Left colon (tissue), 2 donors: ENCODE results near the gene CAPRIN1. TPM values are rescaled to one million over a fixed set of nuclear protein-coding genes. Genes with fewer than 3 reads are reported as not detected.
A peak's percentile ranks its signal among the peaks of the same experiment; 100 is the strongest.
"Not testable (repeated sequence)": the region's sequence is repeated elsewhere in the genome, so short reads cannot be mapped to it uniquely, and the experiment has no call there.

Source experiments
- ATAC-seq: fragments of 200-7000 bp; cut with Tn5 transposase; one replicate; pipeline ENCODE4 v1.9.1; 2020; ENCODE audit warnings: mild to moderate bottlenecking, moderate library complexity
- DNase-seq, 2 donors: peaks; one replicate each; pipeline ENCODE4 v3.0.0-alpha.2; 2020
- intact Hi-C, 2 donors: fragments of 100-400 bp; cut with DNase I in 1 of 2; cut with micrococcal nuclease in 1 of 2; formaldehyde crosslinking; loops; one replicate each; pipeline versions ENCODE4 v1.11.2 to v1.14.0; 2022; cut with DNase I, micrococcal nuclease
- total RNA-seq, 2 donors: library from RNA; stranded (reverse); fragmentation: NEBNext Ultra II Directional; extraction: Animal tissue kit (Norgen Biotek cat#: 25700); gene quantifications; one replicate each; pipeline ENCODE4 v1.2.1, GENCODE V29; 2021
- donor health status: DM: no; HTN: no; CAD: no.
- donor health status: DM: yes; HTN: yes; CAD: no.

The CAPRIN1 gene
- total RNA-seq, 2 donors from 2014 or later: 150 to 166 TPM

DNA sequence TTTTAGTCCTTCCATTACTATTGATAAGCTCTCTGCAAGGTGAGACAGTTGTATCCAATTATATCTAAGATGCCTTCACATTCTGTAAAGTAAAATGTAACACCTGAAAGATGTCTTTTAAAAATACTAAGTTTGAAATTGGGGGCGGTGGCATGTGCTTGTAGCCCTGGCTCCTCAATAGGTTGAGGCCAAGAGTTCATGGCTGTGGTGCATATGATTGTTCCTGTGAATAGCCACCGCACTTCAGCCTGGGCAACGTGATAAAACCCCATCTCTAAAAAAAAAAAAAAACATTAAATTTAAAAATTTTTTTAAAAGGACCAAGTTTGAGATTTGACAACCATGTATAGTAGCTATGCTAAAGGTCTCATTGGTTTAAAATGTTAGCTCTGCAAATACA, 20.5 kb downstream of the CAPRIN1 start:
- ATAC-seq (no peak), DNase-seq (no peak)
- intact Hi-C loops: no loop called here

GRCh38 chr11:34072832-34073231, 21.3 kb downstream of the CAPRIN1 start:
- intact Hi-C loops: no loop called here
- DNase-seq (no peak), ATAC-seq (peak; percentile 53)

DNA sequence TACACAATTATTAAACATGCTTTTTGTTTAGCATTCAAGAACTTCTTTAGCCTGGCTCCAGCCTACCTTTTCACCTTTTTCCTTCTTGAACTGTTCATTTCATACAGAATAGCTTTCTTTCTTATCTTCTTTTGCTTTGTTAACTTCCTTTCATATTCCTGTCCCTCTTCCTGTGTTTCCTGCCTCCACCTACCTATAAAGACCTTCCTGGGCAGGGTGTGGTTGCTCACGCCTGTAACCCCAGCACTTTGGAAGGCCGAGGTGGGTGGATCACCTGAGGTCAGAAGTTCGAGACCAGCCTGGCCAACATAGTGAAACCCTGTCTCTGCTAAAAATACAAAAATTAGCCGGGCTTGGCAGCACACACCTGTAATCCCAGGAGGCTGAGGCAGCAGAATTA, 22.9 kb downstream of the CAPRIN1 start:
- intact Hi-C loops: no loop called here
- DNase-seq (no peak), ATAC-seq (peak; percentile 67)

DNA sequence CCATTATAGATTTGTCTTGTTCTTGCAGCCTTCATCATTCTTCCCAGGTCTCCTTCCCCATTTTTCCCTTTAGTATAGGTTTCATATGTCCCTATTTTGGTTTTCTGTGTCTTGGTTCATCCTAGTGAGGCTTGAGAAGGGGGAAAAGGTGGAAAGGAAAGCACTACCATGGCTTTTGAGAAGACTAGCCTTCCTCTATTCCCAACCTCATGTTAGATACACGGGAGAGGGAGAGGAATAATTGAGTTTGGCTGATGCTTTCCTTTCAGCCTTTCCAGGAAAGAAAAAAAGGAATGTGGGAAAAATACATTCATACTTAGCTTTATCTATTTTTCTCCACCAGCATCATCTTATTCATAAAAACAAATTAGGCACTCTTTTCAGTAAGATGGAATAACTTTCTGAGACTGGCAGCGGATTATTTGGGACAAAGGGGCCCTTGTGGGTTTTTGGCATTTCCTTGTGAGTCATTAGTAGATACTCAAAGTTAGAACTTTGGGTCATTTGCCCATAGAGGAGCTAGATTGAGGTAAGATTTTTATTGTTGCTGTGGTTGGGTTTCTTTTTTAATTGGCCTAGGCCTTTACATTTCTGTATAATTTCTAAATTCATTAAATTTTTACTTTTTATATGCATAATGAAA, 23.8 kb downstream of the CAPRIN1 start:
- intact Hi-C loops: no loop called here
- ATAC-seq (peak; percentile 31), DNase-seq (no peak)

GRCh38 chr11:34080609-34081008, 29.1 kb downstream of the CAPRIN1 start:
- ATAC-seq (no peak), DNase-seq (no peak)
- intact Hi-C loops: no loop called here

DNA sequence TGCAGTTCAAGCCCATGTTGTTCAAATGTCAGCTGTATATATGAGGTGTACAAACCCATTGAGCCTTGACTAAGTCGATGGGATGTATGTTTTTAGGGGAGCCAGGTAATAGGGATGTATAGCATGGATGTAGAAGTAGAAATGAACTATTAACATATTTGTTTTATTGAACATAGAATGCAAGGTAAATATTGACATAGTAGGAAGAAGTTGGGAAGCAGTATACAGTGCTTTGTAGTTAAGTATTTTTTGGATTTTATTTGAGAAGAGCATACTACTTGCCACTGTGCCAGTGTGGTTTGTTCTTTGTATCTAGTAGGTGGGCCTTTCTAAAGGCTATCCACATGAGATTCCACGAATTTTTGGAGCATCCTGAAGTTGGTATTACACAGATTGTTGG, 33.1 kb downstream of the CAPRIN1 start:
- intact Hi-C loops: no loop called here
- DNase-seq (no peak), ATAC-seq (no peak)

DNA sequence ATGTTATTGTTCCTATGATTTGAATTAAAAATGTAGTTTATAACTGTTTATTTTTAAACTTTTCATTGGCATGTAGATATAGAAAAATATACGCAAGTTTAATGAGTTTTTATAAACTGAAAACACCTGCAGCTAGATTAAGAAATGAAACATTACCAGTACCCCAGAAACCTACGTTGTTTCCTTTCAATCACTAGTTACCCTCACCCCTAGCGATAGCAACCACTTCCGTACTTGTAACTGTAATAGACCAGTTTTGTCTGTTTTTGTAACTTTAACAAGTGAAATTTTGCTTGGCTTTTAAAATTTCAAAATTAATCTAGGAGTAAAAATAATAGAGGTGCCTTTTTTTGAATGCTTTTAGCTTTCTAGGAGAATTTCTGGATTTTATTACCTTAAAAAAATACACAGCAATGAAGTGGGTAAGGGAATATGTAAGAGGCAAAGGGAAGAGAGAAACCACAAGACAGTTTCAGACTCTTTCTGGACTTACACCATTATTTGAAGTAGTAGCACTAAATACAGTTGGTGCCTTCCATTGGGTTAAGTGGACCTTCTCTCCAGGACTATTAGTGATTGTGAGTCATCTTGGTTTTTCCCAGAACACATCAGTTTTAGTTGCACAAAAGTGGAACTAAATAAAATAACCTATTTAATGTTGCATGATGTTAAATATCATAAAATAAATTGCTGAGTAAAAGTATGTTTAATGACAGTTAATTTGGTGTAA, 35.2 kb downstream of the CAPRIN1 start:
- DNase-seq (no peak), ATAC-seq (no peak)
- intact Hi-C loops: no loop called here

GRCh38 chr11:34091825-34092224, 40.3 kb downstream of the CAPRIN1 start:
- ATAC-seq: no peak
- DNase-seq: no peak
- intact Hi-C loops: loop anchor here in 1 of 2 donors (10.0 kb wide), 1 partner anchor 363 kb away; no protein-coding TSS in a partner anchor

GRCh38 chr11:34094900-34095299, 43.4 kb downstream of the CAPRIN1 start:
- ATAC-seq, DNase-seq: not testable (repeated sequence)
- intact Hi-C loops: loop anchor here in 1 of 2 donors (10.0 kb wide), 1 partner anchor 360 kb away; no protein-coding TSS in a partner anchor

- intact Hi-C loops: loop anchor here in 1 of 2 donors (10.0 kb wide), 1 partner anchor 356 kb away; no protein-coding TSS in a partner anchor
- ATAC-seq (no peak), DNase-seq (no peak)
These were observed 47.3 kb downstream of the CAPRIN1 start for GRCh38 chr11:34098813-34099212.

- DNase-seq (no peak), ATAC-seq (no peak)
- intact Hi-C loops: loop anchor here in 1 of 2 donors (5.0 kb wide), 1 partner anchor 52 kb away; the partner anchor contains the start of gene CAPRIN1
These were observed 53.1 kb downstream of the CAPRIN1 start for GRCh38 chr11:34104680-34105078.

- DNase-seq (peak; percentile 98), ATAC-seq (peak; percentile 93)
- intact Hi-C loops: loop anchor here in 1 of 2 donors (5.0 kb wide), 1 partner anchor 53 kb away; the partner anchor contains the start of gene CAPRIN1
These were observed 53.8 kb downstream of the CAPRIN1 start, which contains the start of gene NAT10 for GRCh38 chr11:34105079-34105956. NAT10 (plus strand) TSS chr11:34105629; CDS start chr11:34108226, 2,597 bp downstream.

DNA sequence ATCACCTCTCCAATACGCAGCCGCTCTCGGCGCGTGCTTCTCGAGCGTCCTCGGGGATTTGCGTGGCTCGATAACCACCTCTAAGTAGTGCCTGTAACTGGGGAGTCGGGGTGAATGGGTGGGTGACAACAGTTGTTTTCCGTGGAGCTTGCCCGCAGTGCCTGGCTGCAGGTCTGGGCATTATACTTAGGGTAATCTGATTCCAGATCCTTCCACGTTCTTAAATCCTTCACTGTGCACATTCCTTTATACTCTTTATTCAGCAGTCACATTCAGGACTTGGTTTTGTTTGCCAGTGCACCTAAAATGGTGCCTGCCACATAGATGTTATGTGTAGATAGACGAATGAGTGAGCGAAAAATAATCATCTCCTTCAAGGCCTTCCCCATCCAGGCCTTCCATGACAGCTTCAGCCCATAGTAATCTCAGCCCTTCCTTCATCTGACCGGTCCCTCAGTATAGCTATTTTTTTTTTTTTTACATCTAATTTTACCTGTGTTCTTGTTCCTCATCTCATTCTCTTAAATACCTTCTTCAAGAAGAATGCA, 54.5 kb downstream of the CAPRIN1 start:
- DNase-seq (no peak), ATAC-seq (no peak)
- intact Hi-C loops: loop anchor here in 1 of 2 donors (5.0 kb wide), 1 partner anchor 54 kb away; the partner anchor contains the start of gene CAPRIN1

- DNase-seq (no peak), ATAC-seq (no peak)
- intact Hi-C loops: no loop called here
These were observed 60.3 kb downstream of the CAPRIN1 start for GRCh38 chr11:34111722-34112270.

GRCh38 chr11:34114014-34114413, 62.5 kb downstream of the CAPRIN1 start:
- DNase-seq: no peak
- intact Hi-C loops: no loop called here
- no peak for ATAC-seq

DNA sequence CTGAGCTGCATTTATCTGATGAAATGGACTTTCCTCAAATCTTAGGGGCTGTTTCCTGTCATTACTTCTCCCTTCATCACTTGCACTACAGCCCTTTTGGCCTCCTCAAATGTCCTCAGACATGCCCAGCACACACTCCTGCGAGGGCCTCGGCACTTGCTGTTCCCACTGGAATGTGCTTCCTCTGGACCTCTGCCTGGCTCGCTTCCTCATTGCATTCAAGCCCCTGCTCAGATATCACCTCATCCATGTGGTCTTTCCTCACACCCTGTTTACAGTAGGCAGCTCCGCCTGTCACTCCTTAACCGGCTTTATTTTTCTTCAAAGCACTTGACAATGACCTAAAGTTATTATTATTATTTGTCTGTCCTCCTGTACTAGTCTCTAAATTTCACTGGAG, 62.9 kb downstream of the CAPRIN1 start:
- DNase-seq: no peak
- intact Hi-C loops: no loop called here

DNA sequence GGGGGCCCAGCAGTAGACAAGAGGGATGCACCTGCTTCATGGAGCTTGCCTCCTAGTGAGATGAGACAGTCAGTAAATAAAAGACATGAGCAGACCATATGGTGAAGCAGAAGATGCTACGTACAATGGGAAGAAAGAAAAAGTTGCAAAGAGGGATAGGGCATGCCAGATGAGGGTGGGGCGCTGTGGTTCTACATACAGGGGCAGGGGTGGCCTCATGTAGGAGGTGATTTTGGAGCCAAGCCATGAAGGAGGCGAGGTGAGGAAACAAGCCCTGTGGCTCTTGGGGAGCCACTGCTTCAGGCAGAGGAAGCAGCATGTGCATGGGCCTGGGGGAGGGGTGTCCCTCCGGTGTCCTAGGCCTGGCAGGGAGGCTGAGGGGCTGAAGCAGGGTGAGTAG, 69.1 kb downstream of the CAPRIN1 start:
- DNase-seq (no peak), ATAC-seq (no peak)
- intact Hi-C loops: no loop called here

More for the DNA sequence above, 62.9 kb downstream of the CAPRIN1 start:
- no peak for ATAC-seq

GRCh38 chr11:34124885-34125668, 73.5 kb downstream of the CAPRIN1 start:
- ATAC-seq (no peak), DNase-seq (no peak)
- intact Hi-C loops: no loop called here
